SKM-1 treated with dmso at 0.1 percent for 144 hours (cell line): ENCODE data around the gene ZBTB42.

Experiments used
- DNase-seq: peaks from one replicate; lab custom pipeline; 2025; ENCODE audit not compliant: unreplicated experiment; lab: John Stamatoyannopoulos, UW

Gene ZBTB42

DNA sequence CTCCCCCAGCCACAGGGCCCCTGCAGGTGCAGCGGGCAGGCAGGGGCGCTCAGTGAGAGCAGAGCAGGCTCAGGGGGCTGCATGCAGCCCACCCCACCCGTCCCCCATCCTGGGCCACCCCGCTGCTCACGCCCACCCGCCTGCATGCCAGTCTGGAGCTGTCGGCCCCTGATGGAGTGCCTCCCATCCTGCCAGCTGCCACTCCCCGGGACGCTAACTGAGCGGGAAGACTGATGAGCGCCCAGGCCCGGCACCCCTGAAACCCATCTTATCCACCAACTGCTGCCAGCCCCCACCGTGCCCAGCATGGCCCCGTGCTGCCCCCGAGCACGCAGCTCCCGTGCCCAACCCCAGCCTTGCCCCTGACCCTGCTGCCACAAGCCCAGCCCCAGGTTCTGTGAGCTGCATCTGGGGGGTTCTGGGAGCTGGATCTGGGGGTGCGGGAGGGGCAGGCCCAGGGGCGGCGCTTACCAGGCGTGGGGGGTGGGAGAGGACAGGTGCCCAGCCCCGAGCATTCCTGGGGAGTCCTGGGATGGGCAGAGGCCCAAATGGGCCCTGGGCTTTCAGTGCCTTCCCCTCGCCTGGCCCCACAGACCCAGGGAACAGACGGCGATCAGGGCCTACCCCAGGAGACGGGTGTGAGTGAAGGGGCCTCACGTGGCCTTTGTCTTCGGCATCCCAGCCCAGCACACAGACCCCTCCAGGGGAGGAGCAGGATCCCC is 18.7 kb upstream of the ZBTB42 start:
- DNase-seq: no peak

DNA sequence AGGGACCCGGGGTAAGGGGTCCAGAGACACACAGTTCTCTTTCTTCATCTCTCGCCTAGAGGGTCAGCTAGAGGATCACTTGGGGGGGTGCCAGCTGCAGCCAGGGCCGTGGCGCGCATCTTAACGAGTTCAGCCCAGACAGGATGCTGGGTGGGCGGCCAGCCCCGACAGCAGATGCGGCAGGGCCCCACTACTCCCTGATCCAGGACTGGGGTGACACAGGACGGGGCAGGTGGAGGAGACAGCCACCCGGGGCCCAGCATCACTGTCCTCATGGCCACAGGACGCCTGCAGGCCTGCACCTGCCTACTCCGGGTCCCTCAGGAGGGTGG is 18.1 kb upstream of the ZBTB42 start:
- no peak for DNase-seq

DNA sequence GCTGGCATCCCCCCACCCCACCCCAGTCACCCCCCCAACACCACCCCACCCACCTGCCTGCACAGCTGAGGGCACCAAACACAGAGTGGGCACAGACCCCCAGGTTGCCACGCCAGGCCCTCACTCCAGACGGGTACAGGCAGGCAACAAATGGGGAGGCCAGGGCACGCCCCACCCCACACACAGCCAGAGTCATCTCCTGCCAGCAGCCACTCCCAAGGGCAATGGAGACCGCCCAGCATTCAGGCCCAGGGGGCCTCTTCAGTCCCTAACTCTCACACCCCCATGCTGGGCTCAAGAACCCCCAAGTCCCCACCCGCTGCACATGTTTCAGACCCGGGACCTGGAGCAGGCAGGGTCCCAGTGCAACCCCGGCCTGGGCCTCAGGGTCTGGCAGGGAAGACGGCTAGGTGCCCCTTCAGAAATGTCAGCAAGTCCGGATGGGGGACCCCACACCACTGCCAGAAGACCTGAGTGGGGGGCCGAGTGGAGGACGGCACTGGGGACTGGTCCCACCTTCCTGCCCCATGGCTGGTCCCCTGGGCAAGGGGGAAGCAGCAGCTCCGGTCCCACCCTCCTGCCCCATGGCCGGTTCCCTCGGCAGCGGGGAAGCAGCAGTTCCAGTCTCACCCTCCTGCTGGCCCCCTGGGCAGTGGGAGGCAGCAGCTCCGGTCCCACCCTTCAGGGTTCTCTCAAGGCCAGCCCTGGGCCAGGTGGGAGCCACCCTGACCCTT is 17.2 kb upstream of the ZBTB42 start:
- no peak for DNase-seq

DNA sequence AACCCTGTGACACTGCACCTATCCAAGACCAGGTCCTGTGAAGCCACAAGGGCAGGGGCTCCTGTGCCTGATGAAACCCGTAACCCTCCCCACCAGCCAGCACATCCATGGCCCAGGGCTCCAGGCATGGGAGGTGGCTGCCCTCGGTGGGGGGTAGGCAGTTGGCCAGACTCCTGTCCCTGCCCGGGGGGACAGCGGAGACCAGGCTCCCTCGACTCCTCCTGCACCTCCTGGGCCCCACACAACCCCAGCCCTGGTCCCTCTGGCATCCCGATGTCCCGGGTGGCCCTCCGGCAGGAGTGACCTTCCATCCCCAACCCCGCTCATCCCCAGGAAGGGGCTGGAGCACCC is 16.7 kb upstream of the ZBTB42 start:
- DNase-seq: no peak

DNA sequence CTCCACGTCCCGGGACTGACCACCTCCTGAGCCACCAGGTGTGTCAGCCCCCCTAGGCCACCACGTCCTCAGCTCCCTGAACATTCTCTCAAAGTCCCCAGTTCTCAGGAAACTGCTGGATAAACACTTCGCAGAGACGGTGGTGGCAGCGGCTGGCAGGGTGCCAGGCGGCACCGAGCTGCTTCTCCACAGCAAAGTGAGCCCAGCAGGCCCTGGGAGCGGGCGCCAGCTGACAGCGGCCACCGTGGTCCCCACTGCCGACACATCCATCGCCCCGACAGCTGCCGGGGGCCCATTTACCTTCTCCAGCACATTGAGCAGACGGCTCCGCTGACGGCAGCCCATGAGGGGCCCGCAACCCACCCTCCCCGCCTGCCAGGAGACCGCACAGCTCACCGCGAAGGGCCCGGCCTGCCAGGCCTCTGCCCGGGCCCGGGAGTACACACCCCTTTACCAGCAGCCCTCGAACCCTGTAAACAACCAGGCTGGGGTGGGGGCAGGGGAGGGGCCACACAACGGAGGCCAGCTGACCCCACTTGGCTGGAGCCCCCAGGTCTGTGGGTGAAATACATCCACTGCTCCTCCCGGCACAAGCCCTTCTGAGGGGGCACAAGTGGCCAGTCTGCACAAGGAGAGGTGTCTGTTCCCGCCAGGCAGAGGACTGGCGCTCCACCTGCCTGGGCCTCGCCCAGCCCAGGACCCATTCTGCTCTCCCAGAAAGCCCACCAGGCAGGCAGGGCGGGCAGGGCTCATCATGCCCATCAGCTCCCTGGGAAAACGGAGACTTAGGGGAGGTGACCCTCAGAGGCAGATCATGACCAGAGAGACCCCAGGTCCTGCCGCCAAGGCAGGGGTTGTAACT is 15.8 kb upstream of the ZBTB42 start:
- no peak for DNase-seq

DNA sequence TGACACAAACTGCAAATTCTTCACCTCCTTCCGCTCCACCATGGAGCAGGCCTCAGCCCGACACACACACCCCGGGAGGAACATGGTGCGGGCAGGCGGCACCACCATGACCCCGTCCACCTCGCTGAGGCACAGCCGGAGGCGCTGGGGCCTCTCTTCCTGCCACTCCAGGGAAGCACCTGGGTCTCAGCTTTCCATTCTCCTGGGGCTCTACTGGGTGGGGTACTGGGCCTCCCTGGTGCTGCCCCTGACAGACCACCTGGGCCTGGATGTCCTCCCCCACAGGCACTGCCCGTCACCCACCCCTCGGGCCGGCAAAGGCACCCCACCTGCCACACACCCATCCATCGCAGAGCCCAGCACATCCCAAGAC is 15.2 kb upstream of the ZBTB42 start:
- DNase-seq: no peak

DNA sequence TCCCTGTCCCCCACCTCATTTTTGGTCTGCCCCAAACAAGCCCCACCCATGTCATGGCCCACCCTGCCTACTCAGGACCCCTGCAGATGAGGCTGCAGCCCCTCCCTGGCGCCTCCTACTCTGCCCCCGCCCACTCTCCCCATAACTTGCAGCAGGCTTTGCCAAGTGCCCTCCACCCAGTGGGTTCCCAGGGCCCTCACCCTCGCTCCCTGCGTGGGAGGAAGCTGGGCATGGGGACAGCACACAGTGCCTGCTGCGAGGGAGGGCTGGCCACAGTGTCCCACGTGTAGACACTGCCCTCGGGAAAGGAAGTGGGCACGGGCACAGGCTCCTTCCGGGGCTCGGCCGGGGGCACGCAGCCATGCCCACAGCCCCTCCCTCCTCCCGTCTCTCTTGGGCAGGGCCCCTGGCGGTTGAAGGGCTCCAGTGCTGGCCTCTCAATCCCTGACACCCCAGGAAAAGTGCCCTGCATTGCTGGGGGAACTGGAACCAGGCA is 14.8 kb upstream of the ZBTB42 start:
- DNase-seq: no peak

DNA sequence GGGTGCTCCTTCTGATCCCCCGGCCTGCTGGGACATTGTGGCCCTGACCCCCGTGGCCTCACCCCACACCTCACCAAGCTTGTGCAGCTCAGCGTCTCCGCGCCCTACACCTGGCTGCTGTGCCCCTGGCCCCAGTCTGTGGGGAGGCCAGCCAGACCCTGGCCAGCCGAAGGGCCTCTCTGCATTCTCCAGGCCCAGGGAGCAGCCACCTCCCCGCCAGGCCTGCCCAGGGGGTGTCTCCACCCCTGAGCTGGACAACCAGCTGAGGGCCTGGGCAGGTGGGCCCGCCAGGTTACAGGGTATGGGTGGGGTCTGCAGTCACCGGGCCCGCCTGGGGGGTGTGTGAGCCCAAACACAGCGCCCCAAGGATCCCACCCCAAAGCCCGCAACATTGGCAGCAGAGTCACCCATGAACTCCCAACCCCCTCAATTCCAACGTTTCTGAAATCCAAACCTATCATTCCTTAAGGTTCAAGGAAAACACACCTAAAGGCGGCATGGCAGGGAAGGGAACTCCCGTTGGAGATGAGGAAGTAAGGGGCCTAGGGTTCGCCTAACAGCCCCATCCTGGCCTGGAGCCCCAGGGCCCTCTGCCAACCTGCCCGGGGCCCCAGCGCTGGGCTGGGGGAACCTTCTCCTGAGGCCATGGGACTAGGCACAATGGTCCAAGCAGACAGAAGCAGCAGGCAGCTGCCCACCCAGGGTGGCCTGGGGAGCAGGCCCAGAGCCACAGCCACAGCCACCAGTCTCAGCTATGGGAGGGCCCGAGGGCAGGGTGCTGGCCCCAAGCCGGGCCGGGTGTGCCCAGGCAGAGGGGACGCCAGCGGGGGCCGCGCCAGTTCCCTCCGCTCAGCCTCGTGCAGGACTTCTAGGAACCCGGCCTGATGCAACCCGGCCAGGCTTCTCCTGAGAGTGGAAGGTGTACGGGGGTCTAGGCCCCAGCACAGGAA is 13.9 kb upstream of the ZBTB42 start:
- no peak for DNase-seq

DNA sequence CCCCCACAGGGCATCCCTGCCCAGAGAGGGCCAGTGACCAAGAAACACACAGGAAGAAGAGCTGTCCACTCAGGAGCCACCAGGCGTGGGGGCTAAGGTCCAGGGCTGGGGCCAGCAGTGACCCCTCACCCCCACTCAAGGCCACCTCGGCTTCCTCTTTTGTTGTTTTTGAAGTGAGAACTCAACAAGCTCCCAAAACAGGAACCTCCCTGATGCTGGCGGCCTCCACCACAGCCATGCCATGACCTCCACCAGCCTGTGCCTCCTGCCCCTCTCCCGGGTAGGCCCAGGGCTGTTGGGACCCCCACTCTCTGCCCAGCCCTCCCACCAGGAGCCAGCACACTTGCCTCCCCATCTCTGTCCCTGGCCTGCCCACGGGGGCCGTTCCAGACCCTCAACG is 13.2 kb upstream of the ZBTB42 start:
- DNase-seq: no peak

DNA sequence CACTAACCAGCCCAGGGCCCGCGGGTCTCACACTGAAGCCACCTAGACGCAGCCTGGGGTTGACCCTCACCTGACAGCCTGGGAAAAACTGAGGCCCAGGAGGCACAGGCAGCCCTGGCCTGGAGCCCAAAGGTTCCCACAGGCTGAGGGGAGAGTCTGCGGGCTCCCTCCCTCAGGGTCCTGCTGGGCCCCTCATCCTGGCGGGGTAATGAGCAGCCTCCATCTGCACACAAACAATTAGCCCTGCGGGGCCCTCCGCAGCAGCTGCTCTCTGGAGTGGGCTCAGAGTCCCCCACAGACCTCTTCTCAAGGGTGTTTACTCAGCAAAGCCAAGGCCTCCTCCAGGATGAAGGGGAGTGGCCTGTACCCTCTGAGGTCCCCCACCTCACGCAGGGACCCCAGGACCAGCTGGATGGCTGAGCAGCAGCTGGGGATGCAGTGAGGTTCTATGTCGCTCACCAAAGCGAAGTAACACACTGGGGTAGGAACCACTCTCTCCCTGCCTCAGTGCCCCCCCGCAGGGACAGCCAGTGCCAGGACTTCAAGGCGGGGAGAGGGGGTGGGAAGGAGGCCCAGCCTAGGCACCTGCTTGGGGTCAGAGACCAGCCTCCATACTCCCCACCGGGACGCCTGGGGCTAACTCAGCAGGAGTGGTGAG is 12.6 kb upstream of the ZBTB42 start:
- DNase-seq: no peak

DNA sequence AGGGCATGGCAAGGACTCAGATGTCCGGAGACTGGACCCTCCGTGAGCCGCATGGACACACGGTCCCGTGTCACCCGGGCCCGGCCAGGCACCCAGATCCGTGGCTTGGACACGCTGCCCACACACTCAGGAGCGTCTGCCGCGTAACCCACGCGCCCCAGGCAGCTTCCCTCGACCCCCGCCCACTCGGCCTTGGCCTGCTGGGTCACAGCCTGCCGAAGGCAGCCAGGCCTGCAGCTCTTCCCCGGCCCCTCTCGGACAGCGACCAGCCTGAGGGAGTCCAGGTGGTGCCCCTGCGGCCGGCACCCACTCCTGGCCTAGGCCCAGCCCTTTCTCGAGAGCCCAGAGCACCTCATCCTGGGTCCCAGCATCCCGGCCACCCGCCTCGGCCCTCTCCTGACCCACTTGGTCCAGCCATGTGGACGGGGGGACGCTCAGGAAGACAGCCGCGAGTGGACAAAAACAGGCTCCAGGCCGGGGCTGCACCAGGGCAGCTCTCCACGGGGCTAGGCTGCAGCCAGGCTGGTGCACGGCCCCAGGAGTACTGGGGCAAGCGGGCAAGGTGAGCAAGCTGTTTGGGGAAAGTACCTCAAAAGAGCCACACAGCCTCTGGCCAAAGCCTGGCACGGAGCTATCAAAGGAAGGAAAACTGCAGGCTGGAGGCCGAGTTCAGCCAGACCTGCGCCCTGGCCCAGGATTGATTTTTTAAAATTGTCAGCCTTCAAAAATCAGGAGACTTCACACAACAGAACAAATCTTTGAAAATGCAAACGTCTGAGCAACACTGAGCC is 11.8 kb upstream of the ZBTB42 start:
- DNase-seq: no peak

DNA sequence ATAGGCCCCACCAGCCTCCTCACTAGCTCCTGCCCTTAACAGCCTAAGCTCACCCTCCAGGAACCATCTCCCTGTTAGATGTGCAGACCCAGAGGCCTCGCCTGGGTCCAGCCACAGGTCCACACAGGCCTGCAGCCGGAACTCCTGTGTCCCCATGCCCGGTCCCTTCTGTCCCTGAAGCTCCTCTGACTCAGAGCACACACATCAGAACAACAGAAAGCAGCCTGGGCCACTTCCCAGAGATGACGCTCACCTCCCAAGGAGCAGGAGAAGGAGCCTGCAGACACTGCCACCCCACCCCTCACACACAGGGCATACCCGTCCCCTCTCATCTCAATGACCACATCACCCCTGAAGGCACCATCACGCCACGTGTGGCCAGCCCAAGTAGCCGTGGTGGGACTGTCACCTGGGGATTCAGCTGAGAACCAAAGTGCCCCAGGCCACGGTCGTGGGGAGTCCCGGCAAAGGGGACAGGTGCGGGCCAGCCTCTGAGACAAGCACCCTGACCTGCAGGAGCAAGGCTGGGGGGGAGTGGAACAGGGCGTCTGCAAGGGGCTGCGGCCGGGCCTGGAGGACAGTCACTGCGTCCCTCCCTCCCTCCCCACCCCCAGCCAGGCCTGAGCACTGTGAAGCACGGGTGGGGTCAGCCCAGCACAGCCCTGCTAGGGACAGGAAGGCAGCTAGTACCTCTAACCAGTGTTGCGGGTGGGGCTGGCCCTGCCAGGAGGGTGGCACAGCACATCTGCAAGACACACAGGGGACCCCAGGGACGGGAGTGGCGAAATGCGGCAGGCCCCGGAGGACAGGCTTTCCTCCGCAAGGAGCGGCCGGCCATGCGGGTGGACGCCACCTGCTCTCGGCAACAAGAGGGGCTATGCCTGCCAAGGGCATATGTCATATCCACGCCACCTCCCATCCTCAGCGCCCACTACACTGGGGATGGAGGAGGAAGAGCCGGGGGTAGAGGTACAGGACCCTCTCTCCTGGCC is 10.9 kb upstream of the ZBTB42 start:
- DNase-seq: no peak

DNA sequence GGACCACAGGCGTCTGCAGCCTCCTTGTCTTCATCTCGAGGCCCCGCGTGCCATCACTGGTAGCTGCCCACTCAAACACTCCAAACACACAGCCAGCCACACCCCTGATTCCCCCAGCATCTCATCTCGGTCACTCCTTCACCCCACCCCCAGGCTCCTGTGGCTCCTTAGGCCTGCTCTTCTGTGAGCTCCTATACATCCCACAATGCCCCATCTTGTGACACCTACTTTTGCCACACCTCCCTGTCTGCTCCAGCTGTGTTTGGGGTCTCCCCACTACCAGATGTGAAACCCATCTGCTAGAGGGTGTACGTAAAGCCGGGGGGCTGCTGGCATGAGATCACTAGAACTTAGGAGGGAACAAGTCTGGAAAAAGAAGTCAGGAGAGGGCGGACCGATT is 9.5 kb upstream of the ZBTB42 start:
- DNase-seq: no peak

DNA sequence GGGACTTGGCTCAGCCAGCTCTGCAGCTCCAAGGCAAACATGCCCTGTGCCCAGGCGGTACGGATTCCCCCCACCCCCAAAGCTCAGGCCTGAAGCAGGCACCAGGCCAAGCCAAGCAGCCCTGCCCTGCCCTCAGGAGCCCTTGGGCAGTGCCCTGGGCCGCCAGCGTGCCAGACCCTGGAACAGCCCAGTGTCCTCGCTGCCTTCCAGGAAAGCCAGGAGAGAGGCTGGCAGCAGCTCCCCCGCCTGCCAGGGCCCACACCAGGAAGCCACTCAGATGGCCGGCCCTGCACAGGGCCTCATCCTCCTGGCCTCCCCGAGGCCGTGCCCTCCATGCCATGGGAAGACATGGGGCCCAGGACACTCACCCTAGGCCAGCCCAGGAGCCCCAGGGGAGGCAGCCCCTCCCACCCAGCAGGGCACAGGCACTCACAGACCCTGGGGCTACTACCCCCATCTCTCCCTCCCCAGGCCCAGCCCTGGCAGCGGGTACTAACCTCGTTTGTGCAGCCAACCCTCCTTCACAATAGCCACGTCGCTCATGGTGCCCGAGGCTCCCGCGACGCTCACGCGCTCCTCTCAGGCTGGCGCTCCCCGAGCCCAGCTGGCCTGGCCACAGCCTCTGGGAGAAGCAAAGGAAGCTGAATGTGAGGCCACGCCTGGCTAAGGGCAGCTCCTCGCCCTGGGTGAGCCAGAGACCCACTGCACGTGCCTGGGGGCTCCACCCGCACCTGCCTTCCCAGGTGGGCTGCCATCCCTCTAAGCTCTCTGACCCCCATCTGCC is 8.6 kb upstream of the ZBTB42 start:
- no peak for DNase-seq

DNA sequence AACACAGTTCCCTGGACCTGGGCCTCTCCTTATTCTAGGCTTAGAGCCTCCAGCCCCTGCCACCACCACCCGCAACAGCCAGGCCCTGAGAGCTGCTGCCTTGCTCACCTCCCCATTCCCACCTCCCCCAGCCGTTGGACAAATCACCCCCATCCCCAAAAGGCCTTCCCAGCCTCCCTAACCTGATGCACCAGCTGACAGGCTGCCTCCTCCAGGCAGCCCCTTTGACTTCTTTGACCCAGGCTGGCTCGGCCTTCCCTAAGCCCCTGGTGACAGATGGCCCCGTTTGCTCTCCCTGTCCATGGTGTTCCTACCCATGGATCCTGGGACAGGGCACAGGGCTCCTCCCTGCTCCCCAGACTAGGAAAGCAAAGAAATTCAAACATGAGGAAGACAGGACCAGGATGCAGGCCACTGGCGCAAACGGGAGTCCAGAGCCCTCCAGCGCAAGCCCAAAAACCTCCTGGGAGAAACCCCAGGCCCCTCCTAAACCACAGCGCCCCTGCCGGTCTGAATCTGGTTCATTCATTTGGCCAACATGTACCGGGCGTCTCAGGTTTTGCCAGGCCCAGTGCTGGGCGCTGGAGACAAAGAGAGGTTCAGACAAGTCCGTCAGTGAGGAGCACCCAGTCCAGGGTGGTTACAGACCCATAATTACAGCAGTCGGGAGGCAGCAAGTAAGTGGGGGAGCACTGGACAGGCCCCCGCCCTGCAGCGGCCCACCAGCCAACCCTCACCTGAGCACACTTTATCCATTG is 7.8 kb upstream of the ZBTB42 start:
- no peak for DNase-seq

DNA sequence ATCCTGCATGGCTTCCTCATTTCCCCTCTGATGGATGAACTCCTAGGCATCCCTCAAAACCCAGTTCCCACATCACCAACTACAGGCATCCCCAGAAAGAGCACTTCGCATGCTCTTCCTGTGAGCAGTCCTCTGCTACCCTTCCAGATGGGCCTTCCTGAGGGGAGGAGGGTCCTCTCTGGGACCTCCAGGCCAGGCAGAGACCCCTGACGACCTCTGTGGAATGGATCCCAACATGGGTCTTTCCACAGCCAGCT is 7.3 kb upstream of the ZBTB42 start:
- no peak for DNase-seq

DNA sequence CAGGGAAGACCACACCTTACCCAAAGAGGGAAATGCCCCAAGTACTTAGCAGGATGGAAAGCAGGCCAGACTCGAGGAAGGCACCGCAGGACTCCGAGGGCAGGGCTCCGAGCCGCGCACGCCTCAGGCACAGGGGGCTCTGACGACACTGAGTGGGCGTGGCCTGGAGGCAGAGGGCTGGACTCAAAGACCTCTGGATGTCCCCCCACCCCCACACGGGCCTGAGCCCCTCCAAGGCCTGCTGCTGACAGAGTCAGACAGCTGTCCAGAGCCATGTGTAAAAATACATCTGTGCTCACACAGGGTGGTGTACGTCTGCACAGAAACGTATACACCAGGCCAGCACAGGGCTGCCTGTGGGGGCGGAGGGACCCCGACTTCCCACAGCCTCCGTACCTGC is 6.8 kb upstream of the ZBTB42 start:
- no peak for DNase-seq
